ENCODE measurements around the gene SLC17A2. TPM values are rescaled to one million over a fixed set of nuclear protein-coding genes. Genes with fewer than 3 reads are reported as not detected.

Gene SLC17A2
- total RNA-seq, 1 donor from 2014 or later: not detected

DNA sequence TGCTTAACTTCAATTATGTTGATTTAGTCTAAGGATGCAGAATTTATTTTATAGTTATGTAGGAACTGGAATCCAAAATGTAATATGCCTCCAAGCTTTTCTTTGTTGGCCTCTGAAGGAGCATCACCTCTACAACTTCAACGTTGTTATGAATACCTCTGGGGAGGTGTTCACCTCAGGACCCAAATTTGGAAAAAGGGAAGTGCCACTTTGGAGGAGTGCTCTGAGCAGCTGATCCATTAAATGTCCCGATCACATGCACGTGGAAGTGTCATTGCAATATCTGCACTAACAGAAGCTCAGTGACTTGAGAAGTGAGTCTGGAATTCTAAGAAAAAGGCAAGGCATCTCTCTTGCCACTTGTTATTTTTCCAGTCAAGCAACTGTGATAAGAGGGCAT lies 34.2 kb downstream of the SLC17A2 start:
- H3K36me3 Mint-ChIP-seq (ENCODE audit: unreplicated experiment): no peaks in the 10 kb centered on the region
- no peak for DNase-seq (ENCODE audit: extremely low spot score, unreplicated experiment)
- H3K9me3 Mint-ChIP-seq (ENCODE audit: unreplicated experiment): no peaks in the 10 kb centered on the region
- no peak overlapping the region for H3K4me3 Mint-ChIP-seq (ENCODE audit: unreplicated experiment)
- no peak for TF ChIP-seq CTCF (IDR thresholded peaks at IDR 0.05)
- H3K27ac Mint-ChIP-seq (ENCODE audit: unreplicated experiment): no peak overlapping the region
- H3K27me3 Mint-ChIP-seq (ENCODE audit: unreplicated experiment): peaks cover 24% of the 10 kb centered on the region
- H3K4me1 Mint-ChIP-seq (ENCODE audit: unreplicated experiment): no peaks in the 10 kb centered on the region

GRCh38 chr6:25895771-25896170 lies 34.7 kb downstream of the SLC17A2 start:
- no peak overlapping the region for H3K27ac Mint-ChIP-seq (ENCODE audit: unreplicated experiment)
- peaks cover 23% of the 10 kb centered on the region for H3K27me3 Mint-ChIP-seq (ENCODE audit: unreplicated experiment)
- no peaks in the 10 kb centered on the region for H3K36me3 Mint-ChIP-seq (ENCODE audit: unreplicated experiment)
- TF ChIP-seq CTCF (IDR thresholded peaks at IDR 0.05): no peak
- DNase-seq (ENCODE audit: extremely low spot score, unreplicated experiment): no peak
- no peak overlapping the region for H3K4me3 Mint-ChIP-seq (ENCODE audit: unreplicated experiment)
- no peaks in the 10 kb centered on the region for H3K9me3 Mint-ChIP-seq (ENCODE audit: unreplicated experiment)
- no peaks in the 10 kb centered on the region for H3K4me1 Mint-ChIP-seq (ENCODE audit: unreplicated experiment)

DNA sequence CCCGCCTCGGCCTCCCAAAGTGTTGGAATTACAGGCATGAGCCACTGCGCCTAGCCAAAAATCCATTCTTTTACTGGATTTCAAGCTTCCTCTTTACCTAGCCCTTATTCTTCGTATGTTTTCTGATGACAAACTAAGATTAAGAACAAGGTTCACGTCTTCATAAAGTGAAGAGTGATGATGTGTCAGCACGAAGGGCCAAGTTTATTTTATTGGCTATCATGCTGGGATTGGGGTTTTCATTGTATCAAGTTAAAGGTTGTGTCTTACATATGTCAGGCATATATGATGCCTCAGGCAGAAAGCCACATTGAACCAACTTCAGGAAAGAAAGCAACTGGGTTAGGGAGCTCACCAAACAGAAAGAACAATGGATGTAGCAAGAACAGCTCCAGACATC lies 36.7 kb downstream of the SLC17A2 start:
- Mint-ChIP-seq H3K4me3 (ENCODE audit: unreplicated experiment) (no peak overlapping the region), H3K4me1 (ENCODE audit: unreplicated experiment) (no peaks in the 10 kb centered on the region), H3K9me3 (ENCODE audit: unreplicated experiment) (no peaks in the 10 kb centered on the region), H3K27me3 (ENCODE audit: unreplicated experiment) (peaks cover 14% of the 10 kb centered on the region), H3K27ac (ENCODE audit: unreplicated experiment) (no peak overlapping the region), H3K36me3 (ENCODE audit: unreplicated experiment) (no peaks in the 10 kb centered on the region)
- no peak for TF ChIP-seq CTCF (IDR thresholded peaks at IDR 0.05)
- DNase-seq (ENCODE audit: extremely low spot score, unreplicated experiment): no peak

DNA sequence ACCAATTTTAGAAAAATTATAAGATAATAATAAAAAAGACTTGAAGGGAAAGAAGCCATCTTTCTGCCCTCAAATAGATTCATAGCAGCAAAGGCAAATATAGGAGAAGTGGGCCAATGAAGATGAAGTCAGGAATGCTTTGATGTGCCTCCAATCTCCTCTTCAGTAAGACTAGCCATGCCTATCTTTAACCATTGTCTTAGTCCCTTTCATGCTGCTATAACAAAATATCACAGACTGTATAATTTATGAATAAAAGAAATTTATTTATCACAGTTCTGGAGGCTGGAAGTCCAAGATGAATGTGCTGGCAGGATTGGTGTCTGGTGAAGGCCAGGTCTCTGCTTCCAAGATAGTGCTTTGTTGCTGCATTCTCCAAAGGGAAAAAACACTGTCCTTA lies 37.6 kb downstream of the SLC17A2 start:
- Mint-ChIP-seq H3K9me3 (ENCODE audit: unreplicated experiment) (no peaks in the 10 kb centered on the region), H3K4me1 (ENCODE audit: unreplicated experiment) (no peaks in the 10 kb centered on the region), H3K36me3 (ENCODE audit: unreplicated experiment) (no peaks in the 10 kb centered on the region), H3K27me3 (ENCODE audit: unreplicated experiment) (peaks cover 14% of the 10 kb centered on the region), H3K27ac (ENCODE audit: unreplicated experiment) (no peak overlapping the region), H3K4me3 (ENCODE audit: unreplicated experiment) (no peak overlapping the region)
- TF ChIP-seq CTCF (IDR thresholded peaks at IDR 0.05): no peak
- no peak for DNase-seq (ENCODE audit: extremely low spot score, unreplicated experiment)

GRCh38 chr6:25889877-25890853 lies 40.3 kb downstream of the SLC17A2 start:
- H3K27me3 Mint-ChIP-seq (ENCODE audit: unreplicated experiment): peaks cover 18% of the 10 kb centered on the region
- no peak overlapping the region for H3K27ac Mint-ChIP-seq (ENCODE audit: unreplicated experiment)
- no peaks in the 10 kb centered on the region for H3K9me3 Mint-ChIP-seq (ENCODE audit: unreplicated experiment)
- no peaks in the 10 kb centered on the region for H3K36me3 Mint-ChIP-seq (ENCODE audit: unreplicated experiment)
- H3K4me3 Mint-ChIP-seq (ENCODE audit: unreplicated experiment): no peak overlapping the region
- H3K4me1 Mint-ChIP-seq (ENCODE audit: unreplicated experiment): no peaks in the 10 kb centered on the region
- no peak for DNase-seq (ENCODE audit: extremely low spot score, unreplicated experiment)
- TF ChIP-seq CTCF (IDR thresholded peaks at IDR 0.05): peak; percentile 63

Data from osteocyte (in vitro differentiated cells).